ENCODE results near the gene RPL13A.

RPL13A gene

DNA sequence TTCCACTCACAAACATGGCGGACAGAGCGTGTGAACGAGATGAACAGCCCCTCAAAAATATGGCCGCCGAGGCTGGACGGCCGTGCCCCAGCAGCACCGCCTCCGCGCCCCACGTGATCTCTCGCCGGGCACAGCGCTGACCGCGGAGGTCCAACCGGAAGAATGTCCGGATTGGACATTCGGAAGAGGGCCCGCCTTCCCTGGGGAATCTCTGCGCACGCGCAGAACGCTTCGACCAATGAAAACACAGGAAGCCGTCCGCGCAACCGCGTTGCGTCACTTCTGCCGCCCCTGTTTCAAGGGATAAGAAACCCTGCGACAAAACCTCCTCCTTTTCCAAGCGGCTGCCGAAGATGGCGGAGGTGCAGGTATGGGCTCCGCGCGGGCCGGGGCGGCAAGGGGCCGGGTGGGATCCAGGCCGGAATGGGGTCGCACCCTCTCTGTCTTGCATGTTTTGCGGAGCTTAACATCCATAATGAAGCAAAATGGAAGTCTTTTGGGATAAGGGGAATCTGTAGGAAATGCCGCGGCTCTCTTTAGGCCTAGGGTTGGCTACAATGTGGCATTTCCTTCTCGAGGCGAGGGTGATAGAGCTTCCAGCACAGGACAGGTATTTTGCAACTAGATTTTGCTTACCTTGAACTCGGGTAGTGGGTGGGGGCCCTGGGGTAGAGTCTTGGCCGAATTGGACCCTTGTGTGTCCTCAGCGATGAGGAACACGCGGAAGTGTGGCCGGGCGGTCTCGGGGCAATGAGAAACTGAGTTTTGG lies at the start of gene RPL13A:
RPL13A (plus strand) TSS at position 332 of the 769 bp plus-strand sequence; CDS start at position 354, 22 bp downstream.
- H3K4me3 ChIP-seq (replicated peaks; ENCODE audit: low read depth, low read length), result peak within 1 kb of the TSS; percentile 100
- no peak for TF ChIP-seq CTCF (IDR thresholded peaks at IDR 0.05; ENCODE audit: low read depth, low read length, missing control alignments)
- DNase-seq (ENCODE audit: extremely low read depth, low read depth), result peak; percentile 98

- TF ChIP-seq CTCF (IDR thresholded peaks at IDR 0.05; ENCODE audit: low read depth, low read length, missing control alignments), result no peak
- H3K4me3 ChIP-seq (replicated peaks; ENCODE audit: low read depth, low read length), result no peak overlapping the region
- DNase-seq (ENCODE audit: extremely low read depth, low read depth), result no peak
Observed at GRCh38 chr19:49438261-49438660, 49.1 kb upstream of the RPL13A start.

GRCh38 chr19:49439836-49440235 lies 47.6 kb upstream of the RPL13A start:
- H3K4me3 ChIP-seq (replicated peaks; ENCODE audit: low read depth, low read length), result no peak overlapping the region
- DNase-seq (ENCODE audit: extremely low read depth, low read depth), result no peak
- no peak for TF ChIP-seq CTCF (IDR thresholded peaks at IDR 0.05; ENCODE audit: low read depth, low read length, missing control alignments)

- DNase-seq (ENCODE audit: extremely low read depth, low read depth), result no peak
- no peak overlapping the region for H3K4me3 ChIP-seq (replicated peaks; ENCODE audit: low read depth, low read length)
Observed at GRCh38 chr19:49440439-49441209, 46.8 kb upstream of the RPL13A start.

DNA sequence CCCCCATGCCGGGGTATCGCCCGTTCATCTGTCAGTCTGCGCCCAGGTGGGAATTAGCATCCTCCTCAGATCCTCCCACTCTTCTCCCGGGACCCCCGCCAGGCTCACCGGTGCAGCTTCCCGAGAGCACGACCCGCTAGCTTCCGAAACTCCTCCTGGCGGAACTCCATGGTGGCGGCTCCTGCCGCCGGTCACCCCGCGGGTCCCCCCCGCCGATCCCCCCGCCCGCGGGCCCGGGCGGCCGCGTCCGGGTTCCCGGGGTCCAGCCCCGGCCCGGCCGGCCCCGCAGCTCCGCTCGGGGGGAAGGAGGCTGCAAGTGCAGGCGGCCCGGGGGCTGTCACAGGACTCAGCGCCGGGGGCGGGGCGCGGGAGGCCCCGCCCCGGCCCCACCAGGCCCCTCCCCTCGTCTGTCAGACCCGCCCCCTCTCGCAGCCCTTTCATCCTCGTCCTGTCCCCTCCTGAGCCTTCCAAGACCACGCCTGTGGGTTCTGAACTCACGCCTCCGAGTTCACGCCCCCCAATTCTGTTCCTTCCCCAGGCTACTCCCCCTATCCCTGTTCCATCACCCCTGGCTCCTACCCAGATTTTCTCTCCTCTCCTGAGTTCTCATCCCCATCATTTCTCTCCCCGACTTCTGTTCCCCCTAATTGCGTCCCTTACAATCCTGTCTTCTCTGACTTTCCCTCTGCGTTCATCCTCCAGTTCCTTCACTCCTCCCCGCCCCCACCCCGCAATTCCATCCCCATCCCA lies 46.0 kb upstream of the RPL13A start, which contains the start of gene SLC17A7:
SLC17A7 (minus strand) TSS at position 318 of the 750 bp plus-strand sequence; CDS start at position 170, 148 bp downstream.
- TF ChIP-seq CTCF (IDR thresholded peaks at IDR 0.05; ENCODE audit: low read depth, low read length, missing control alignments), result no peak
- no peak within 1 kb of the TSS for H3K4me3 ChIP-seq (replicated peaks; ENCODE audit: low read depth, low read length)
- DNase-seq (ENCODE audit: extremely low read depth, low read depth), result no peak

More at GRCh38 chr19:49440439-49441209, 46.8 kb upstream of the RPL13A start:
- TF ChIP-seq CTCF (IDR thresholded peaks at IDR 0.05; ENCODE audit: low read depth, low read length, missing control alignments), result no peak

DNA sequence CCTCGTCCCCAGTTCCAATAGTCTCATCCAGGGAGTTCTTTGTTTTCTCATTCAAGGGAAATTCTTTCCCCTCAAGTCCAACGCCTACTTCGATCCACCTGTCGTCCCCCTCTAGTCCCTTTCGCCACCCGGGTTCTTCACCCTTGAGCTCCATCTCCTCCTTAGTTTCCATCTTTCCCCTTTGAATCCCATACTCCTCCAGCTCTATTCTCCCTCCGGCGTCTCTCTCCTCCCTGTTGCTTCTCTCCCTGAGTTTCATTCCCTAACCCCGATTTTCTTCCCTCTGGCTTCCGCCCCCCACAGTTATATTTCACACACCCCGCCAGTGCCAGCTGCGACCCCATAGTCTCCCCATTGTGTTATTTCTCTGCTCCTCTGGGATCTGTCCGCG lies 45.5 kb upstream of the RPL13A start:
- TF ChIP-seq CTCF (IDR thresholded peaks at IDR 0.05; ENCODE audit: low read depth, low read length, missing control alignments), result no peak
- no peak overlapping the region for H3K4me3 ChIP-seq (replicated peaks; ENCODE audit: low read depth, low read length)
- no peak for DNase-seq (ENCODE audit: extremely low read depth, low read depth)

Data from HFF-Myc (cell line).